Esophagus squamous epithelium (tissue), 5 donors: Measurements from ENCODE around the gene CNTNAP2. TPM values are rescaled to one million over a fixed set of nuclear protein-coding genes. Genes with fewer than 3 reads are reported as not detected.
A peak's percentile ranks its signal among the peaks of the same experiment; 100 is the strongest.

ENCODE experiments used
- DNase-seq: peaks from one replicate; lab custom pipeline; 2025; lab: John Stamatoyannopoulos, UW
- H3K27ac ChIP-seq, 4 donors: fragments of 200-600 bp; sonication (generic); one replicate each; pipeline ENCODE4 v1.5.1; 2016 to 2019; ENCODE audit warnings: mild to moderate bottlenecking in 1 of 4
- H3K27me3 ChIP-seq, 4 donors: fragments of 200-600 bp; sonication (generic); 1 replicate in 3 of 4; 2 replicates in 1 of 4; pipeline versions ENCODE4 v1.5.1 to v1.6.0; 2017 to 2021; ENCODE audit warnings: antibody characterized with exemption in 1 of 4
- H3K36me3 ChIP-seq, 3 donors: fragments of 200-600 bp; sonication (generic); one replicate each; pipeline ENCODE4 v1.5.1; 2016 to 2019
- H3K4me1 ChIP-seq, 3 donors: fragments of 200-600 bp; sonication (generic); one replicate each; pipeline ENCODE4 v1.5.1; 2017 to 2019
- H3K4me3 ChIP-seq, 4 donors: fragments of 200-600 bp; sonication (generic); 1 replicate in 3 of 4; 2 replicates in 1 of 4; pipeline ENCODE4 v1.5.1; 2016 to 2019; ENCODE audit warnings: mild to moderate bottlenecking in 2 of 4, moderate library complexity in 1 of 4
- H3K9me3 ChIP-seq, 3 donors: fragments of 200-600 bp; sonication (generic); one replicate each; pipeline ENCODE4 v1.5.1; 2016 to 2019
- POLR2A ChIP-seq, 4 donors: fragments of 450-650 bp; IDR thresholded peaks; one replicate each; pipeline ENCODE4 v1.6.1; 2017; ENCODE audit warnings: antibody characterized with exemption in 4 of 4, mild to moderate bottlenecking in 4 of 4, moderate library complexity in 3 of 4
- WGBS, 2 donors: methylation state at CpG; one replicate each; pipeline ENCODE4 v1.1.5; 2018; 5-methylcytosine and 5-hydroxymethylcytosine counted together
- intact Hi-C: fragments of 100-400 bp; cut with DNase I; formaldehyde crosslinking; loops from one replicate; pipeline ENCODE4 v1.15.0; 2022
- total RNA-seq, 4 donors: library from RNA; depleted of rRNA; stranded (reverse); fragments of >200 nt; gene quantifications; one replicate each; pipeline ENCODE4 v1.1.0, GENCODE V29; 2016
- TF ChIP-seq, protein P1 (sequence below), 6 experiments: fragments of 450-650 bp in 4 of 6; fragments of 200-600 bp in 2 of 6; sonication (generic) in 2 of 6; IDR thresholded peaks; one replicate each; pipeline ENCODE4 v1.5.1; 2016 to 2019; ENCODE audit warnings: antibody characterized with exemption in 6 of 6, mild to moderate bottlenecking in 4 of 6, moderate library complexity in 4 of 6
- donor health status: DM: yes; HTN: yes; CAD: no.

CNTNAP2 gene
- total RNA-seq = 1 to 10 TPM in 3 of 4 donors, under 1 TPM in 1; 0.95 to 2.3 (median 1.2) TPM

DNA sequence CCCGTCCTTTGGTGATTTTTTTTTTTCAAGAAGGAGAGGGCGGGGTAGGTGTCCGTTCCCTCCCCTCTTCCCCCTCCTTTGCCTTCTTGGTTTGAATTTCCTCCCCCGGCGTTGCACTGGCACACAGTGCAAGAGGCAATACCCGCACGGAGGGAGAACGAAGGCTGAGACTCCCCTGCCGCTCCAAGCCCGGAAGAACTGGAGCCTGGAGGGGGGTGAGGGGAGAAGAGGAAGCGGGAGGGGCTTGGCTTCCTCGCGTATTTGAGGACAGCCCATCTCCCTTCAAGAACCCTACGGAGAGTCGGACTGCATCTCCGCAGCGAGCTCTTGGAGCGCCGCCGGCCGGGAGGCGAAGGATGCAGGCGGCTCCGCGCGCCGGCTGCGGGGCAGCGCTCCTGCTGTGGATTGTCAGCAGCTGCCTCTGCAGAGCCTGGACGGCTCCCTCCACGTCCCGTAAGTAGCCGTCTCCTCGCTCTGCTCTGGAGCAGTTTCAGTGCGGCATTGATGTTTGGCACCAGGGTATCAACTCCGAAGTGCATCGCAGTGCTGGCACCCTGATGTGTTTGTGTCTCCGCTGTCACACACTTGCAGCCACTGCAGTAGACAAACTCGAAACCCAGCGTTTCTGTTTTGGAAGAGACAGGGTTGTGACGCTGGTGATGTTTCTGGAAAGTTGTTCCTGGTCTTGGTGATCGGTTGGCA, at the start of gene CNTNAP2:
TSS of gene CNTNAP2 (plus strand) at position 281 of the 702 bp plus-strand sequence. CDS start at position 357, 76 bp downstream.
- TF ChIP-seq, protein P1, sequence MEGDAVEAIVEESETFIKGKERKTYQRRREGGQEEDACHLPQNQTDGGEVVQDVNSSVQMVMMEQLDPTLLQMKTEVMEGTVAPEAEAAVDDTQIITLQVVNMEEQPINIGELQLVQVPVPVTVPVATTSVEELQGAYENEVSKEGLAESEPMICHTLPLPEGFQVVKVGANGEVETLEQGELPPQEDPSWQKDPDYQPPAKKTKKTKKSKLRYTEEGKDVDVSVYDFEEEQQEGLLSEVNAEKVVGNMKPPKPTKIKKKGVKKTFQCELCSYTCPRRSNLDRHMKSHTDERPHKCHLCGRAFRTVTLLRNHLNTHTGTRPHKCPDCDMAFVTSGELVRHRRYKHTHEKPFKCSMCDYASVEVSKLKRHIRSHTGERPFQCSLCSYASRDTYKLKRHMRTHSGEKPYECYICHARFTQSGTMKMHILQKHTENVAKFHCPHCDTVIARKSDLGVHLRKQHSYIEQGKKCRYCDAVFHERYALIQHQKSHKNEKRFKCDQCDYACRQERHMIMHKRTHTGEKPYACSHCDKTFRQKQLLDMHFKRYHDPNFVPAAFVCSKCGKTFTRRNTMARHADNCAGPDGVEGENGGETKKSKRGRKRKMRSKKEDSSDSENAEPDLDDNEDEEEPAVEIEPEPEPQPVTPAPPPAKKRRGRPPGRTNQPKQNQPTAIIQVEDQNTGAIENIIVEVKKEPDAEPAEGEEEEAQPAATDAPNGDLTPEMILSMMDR (IDR thresholded peaks at IDR 0.05) = no peak
- no peak for TF ChIP-seq POLR2A (IDR thresholded peaks at IDR 0.05)
- Histone ChIP-seq H3K36me3 (no peaks in the 10 kb centered on the region), H3K4me1 (peaks cover 0 to 17% (median 7%) of the 10 kb centered on the region in 3 donors), H3K27me3 (peaks cover 0 to 35% (median 0%) of the 10 kb centered on the region in 4 donors), H3K27ac (no peak within 1 kb of the TSS), H3K9me3 (no peaks in the 10 kb centered on the region), H3K4me3 (peak within 1 kb of the TSS in 3 of 4 donors; percentile 26 to 55 (median 39))
- intact Hi-C loops = no loop called here
- DNase-seq = no peak
- 3 to 6% methylated on average over 17 to 23 of the region's 42 CpGs for WGBS, 2 donors

DNA sequence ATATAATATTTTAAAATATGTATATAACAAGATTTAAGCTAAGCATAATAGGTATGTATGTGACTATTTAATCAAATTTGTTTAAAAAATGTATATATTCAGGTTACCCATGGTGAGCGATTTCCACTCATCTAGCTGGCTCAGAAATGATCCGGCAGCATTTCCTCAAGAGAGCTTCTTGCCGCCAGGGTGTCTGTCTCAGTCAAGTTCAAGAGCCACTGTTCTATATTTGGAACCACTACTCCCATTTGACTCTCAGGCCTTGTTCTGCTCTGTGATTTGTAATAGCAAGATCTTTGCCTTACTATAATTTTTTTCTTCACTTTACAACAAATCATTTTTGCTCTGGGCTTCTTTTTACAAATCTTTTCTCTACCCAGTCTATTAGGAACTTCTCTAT, 48.7 kb upstream of the CNTNAP2 start:
- H3K4me1 ChIP-seq = no peaks in the 10 kb centered on the region
- TF ChIP-seq, protein P1 (IDR thresholded peaks at IDR 0.05) = no peak
- TF ChIP-seq POLR2A (IDR thresholded peaks at IDR 0.05) = no peak
- WGBS, 2 donors = 65 to 86% methylated on average over 3 of the region's 3 CpGs
- DNase-seq = no peak
- no peaks in the 10 kb centered on the region for H3K36me3 ChIP-seq
- H3K27me3 ChIP-seq = no peaks in the 10 kb centered on the region
- intact Hi-C loops = no loop called here
- no peak overlapping the region for H3K4me3 ChIP-seq
- H3K27ac ChIP-seq = no peak overlapping the region
- no peaks in the 10 kb centered on the region for H3K9me3 ChIP-seq

DNA sequence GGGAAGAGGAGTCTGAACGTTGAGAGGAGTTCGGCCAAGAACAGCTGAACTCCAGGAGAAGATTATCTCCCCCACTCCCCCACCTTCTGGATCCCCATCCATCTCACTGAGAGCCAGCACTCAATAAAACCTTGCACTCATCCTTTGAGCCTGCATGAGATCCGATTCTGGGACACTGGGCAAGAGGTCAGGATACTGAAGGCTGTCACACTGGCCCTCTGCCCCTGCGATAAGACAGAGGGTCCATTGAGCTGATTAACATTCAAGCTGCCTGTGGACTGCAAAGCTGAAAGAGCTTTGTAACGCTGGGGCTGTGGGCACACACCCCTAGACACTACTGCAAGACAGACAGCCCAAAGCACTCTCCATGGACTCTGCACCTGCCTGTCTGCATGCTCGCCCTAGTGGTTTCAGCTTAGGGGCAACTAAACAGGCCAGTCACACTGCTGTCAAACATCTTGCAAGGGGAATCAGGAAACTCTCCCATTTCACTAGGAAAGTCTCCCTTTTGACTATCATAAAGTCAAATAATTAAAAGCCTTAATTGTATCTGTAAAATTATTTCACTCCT, 42.3 kb upstream of the CNTNAP2 start:
- intact Hi-C loops = no loop called here
- Histone ChIP-seq H3K4me3 (no peak overlapping the region), H3K27me3 (no peaks in the 10 kb centered on the region), H3K36me3 (no peaks in the 10 kb centered on the region), H3K9me3 (no peaks in the 10 kb centered on the region), H3K4me1 (no peaks in the 10 kb centered on the region), H3K27ac (no peak overlapping the region)
- no peak for TF ChIP-seq POLR2A (IDR thresholded peaks at IDR 0.05)
- TF ChIP-seq, protein P1 (IDR thresholded peaks at IDR 0.05) = no peak
- WGBS, 2 donors = 56 to 61% methylated on average over 3 to 5 of the region's 6 CpGs
- DNase-seq = no peak

DNA sequence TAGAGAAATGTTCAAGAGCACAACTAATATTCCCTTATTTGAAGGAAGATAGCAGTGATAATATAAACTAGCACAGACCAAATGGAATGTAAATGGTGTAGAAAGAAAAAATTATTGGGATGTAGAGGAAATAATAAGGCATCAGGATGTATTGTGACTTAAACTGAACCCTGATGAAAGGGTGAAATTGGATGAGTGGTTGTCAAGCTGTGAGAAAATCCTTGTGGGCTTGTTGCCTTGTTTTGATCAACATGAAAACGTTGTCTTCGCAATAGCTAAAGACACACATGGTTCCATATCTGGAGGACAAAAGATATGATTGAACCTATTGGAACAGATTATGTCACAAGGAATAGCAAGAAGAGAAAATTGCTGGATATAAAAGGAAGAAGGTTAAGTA, 40.3 kb upstream of the CNTNAP2 start:
- no peaks in the 10 kb centered on the region for H3K27me3 ChIP-seq
- no peaks in the 10 kb centered on the region for H3K4me1 ChIP-seq
- no peak overlapping the region for H3K4me3 ChIP-seq
- no peaks in the 10 kb centered on the region for H3K9me3 ChIP-seq
- DNase-seq = no peak
- intact Hi-C loops = no loop called here
- 48 to 49% methylated on average over 2 of the region's 2 CpGs for WGBS, 2 donors
- H3K27ac ChIP-seq = no peak overlapping the region
- no peaks in the 10 kb centered on the region for H3K36me3 ChIP-seq
- TF ChIP-seq POLR2A (IDR thresholded peaks at IDR 0.05) = no peak
- TF ChIP-seq, protein P1 (IDR thresholded peaks at IDR 0.05) = no peak

DNA sequence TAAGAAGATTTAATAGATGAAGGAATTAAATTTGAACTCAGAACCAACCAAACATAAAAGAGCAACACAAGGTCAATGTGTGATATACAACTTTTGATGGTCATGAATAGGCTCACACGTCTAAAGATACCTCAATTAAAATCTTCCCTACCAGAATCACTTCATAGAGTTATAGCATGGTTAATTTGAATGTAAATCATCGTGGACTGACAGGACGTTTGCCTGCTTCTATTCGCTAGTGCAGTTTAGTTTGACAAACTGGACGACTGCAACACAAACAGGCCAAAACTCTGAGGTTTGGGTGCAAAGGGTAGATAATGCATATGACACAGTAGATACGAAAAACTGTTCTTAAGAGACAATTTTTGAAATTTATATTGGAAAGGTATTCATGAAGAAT, 32.5 kb upstream of the CNTNAP2 start:
- no peaks in the 10 kb centered on the region for H3K36me3 ChIP-seq
- H3K27ac ChIP-seq = no peak overlapping the region
- no peak for TF ChIP-seq POLR2A (IDR thresholded peaks at IDR 0.05)
- TF ChIP-seq, protein P1 (IDR thresholded peaks at IDR 0.05) = no peak
- no peak overlapping the region for H3K4me3 ChIP-seq
- H3K9me3 ChIP-seq = no peaks in the 10 kb centered on the region
- H3K4me1 ChIP-seq = no peaks in the 10 kb centered on the region
- intact Hi-C loops = no loop called here
- WGBS, 2 donors = 57 to 66% methylated on average over 6 of the region's 6 CpGs
- H3K27me3 ChIP-seq = no peaks in the 10 kb centered on the region
- DNase-seq = no peak
